Hindlimb muscle (tissue), 1 donor: ENCODE measurements around the gene PEX5L. TPM values are rescaled to one million over a fixed set of nuclear protein-coding genes. Genes with fewer than 3 reads are reported as not detected.

Experiments
- DNase-seq: peaks from one replicate; pipeline ENCODE4 v3.0.0-alpha.2; 2013
- polyA plus RNA-seq: library from polyadenylated mRNA; unstranded; fragments of 120-200 nt; gene quantifications from one replicate; pipeline ENCODE4 v1.2.1, GENCODE V29; 2013; ENCODE audit not compliant: insufficient read length

PEX5L gene
- polyA plus RNA-seq, 1 donor, result 0.35 TPM

DNA sequence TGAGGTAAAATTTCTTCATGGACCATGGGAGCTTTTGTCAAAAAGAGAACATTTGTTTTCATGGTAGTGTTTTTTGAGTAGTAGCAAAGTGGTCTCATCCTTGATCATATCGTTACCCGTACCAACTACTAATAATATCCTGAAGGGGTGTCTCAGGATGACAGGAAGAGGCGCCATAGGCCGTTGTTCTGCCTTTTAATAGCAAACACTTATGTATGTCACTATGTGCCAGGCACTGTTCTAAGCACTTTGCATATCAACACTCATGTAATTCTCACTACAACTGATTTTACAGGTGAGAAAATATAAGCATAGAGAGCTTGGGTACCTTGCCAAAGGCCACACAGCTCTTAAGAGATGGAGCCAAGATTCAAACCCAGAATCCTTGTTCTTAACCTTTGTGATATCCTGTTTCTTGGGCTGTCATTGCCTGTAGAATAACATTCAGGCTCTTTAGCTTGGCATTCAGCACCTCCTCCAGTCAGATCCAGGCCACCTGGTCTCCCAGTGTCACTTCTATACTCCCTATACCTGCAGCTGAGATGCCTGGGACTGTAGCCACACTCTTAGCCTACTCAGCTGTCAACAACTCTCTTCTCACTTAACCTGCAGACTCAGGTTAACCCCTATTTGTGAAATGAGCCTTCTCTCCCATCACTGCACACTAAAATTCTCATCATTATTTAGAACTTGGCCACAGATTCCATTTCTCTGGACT, 270.2 kb downstream of the PEX5L start:
- DNase-seq, result no peak

DNA sequence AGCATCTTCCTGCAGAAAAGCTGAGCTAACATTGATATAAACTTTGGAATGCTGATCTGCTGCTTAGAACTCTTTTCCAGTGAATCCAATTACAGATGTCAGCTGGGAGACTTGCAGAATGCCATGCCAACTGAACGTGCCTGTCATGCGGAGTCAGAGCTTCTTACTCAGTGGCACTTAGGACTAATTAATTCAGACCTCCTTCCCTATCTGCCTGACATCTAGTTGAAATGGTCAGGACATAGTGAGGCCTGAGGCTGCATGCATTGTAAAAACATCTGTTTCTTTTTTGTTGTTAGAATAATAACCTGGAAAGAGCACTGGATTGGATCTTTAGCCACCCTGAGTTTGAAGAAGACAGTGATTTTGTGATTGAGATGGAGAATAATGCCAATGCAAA, 271.3 kb downstream of the PEX5L start:
- DNase-seq, result no peak

DNA sequence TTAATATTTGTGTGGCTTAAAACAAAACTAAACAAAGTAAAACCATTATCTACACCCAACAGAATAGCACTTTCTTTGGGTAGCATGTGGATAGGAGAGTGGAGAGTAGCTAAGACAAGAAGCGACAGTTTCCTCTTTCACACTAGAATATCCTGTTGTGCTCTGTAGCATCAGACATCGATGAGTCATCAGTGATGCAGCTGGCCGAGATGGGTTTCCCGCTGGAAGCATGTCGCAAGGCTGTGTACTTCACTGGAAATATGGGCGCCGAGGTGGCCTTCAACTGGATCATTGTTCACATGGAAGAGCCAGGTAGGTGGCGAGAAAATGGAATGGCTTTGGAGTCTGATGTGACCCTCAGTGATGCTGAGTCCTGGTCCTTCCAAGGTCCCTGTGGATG, 275.8 kb downstream of the PEX5L start:
- no peak for DNase-seq

DNA sequence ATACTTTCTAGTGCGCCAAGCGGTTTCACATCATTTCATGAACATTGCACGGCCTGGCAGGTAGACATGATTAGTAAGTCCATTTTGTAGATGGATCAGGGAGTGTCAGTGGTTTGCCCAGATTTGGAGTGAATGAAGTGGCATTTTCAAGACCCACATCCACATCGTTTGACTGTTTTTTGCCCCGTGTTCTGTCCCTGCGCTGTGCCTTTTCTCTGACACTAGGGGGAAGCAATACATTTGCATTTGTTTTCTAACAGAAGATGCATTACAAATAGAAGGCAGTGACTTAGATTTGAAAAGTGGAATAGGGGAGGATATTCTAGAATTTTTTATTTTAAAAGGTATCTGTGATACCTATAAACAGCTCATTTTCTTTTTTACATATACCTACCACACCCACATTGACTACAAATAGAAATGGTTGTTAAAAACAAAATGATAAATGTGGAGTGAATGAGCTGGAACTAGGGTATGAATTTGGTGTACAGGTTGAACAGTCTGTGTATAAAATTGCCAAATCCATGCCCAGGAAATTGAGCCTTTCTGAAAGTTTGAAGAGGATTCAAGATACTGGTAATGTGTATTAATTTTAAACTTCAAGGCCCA, 285.9 kb downstream of the PEX5L start:
- DNase-seq, result peak; percentile 8

DNA sequence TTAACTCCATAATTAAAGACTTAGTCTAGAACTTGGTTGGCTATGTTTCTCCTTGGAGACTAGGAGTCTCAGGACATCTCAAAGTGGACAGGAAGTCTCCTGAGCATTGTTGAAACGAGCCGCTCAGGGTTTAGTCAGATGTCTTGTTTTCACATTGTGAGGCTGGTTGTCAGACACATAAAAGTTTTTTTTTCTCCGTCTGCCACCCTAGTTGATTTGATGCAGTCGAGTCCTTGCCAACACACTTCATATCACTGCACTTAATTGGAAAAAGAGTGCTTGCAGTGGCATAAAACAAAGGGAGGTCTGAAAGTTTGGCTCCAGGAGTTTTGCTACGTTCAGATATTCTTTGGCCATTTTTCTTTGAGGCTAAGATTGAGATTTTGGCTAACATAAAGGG, 291.0 kb downstream of the PEX5L start:
- DNase-seq, result no peak

DNA sequence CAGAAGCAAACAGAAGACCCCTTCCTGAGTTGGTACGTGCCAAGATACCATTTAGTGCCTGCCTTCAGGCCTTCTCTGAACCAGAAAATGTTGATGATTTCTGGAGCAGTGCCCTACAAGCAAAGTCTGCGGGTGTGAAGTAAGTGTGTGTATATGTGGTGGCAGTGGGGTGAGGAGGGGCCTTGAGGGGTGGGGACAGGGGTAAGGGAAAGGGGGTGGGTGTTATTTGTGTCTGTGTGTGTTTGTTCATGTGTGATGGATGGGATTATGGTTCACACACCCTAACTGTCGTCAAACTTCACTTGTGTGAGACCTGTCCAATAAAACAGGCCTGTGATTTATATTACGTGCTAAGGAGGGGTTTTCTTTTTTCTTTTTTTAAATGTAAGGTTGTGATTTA, 291.7 kb downstream of the PEX5L start:
- no peak for DNase-seq
